OCI-LY3 (cell line): ENCODE results near the gene ZNF665.

Experiments
- CTCF ChIP-seq: fragments of 200-600, 300-600 bp; sonication (generic); IDR thresholded peaks from 2 replicates; pipeline ENCODE4 v1.5.1; 2014; ENCODE audit warnings: antibody characterized with exemption, low read length, low read depth
- EZH2phosphoT487 ChIP-seq: fragments of 200-600 bp; shearing (Covaris generic); IDR thresholded peaks from 2 replicates; pipeline ENCODE4 v1.6.1; 2018; ENCODE audit warnings: antibody characterized with exemption, mixed run types, low read depth

- TF ChIP-seq CTCF (no peak), EZH2phosphoT487 (no peak)
These were observed 35.5 kb downstream of the ZNF665 start for GRCh38 chr19:53157626-53158025.
